HepG2 (cell line): Measurements from ENCODE around the gene BCAS1. TPM values are rescaled to one million over a fixed set of nuclear protein-coding genes. Genes with fewer than 3 reads are reported as not detected.

ENCODE experiments used
- MAZ ChIP-seq, 2 experiments: sonication (generic) in 1 of 2; formaldehyde crosslinking in 1 of 2; IDR thresholded peaks; 2 replicates each; pipeline versions ENCODE4 v1.5.0 to v1.6.1; 2012 to 2020; ENCODE audit warnings: low read depth in 2 of 2, mild to moderate bottlenecking in 2 of 2, borderline replicate concordance in 1 of 2, improper control_type of control experiment in 1 of 2, low read length in 1 of 2, missing genetic modification reagents in 1 of 2, moderate library complexity in 1 of 2
- MIER2 ChIP-seq: IDR thresholded peaks from 2 replicates; pipeline ENCODE4 v1.6.1; 2016; ENCODE audit warnings: missing biosample characterization, missing genetic modification reagents
- SNAPC2 ChIP-seq: sonication (generic); formaldehyde crosslinking; IDR thresholded peaks from 2 replicates; pipeline ENCODE4 v1.8.1; 2022; ENCODE audit warnings: mild to moderate bottlenecking, missing genetic modification reagents
- TCF7L2 ChIP-seq: IDR thresholded peaks from 2 replicates; pipeline ENCODE4 v1.6.1; 2011; ENCODE audit warnings: mild to moderate bottlenecking, low read depth, low read length, moderate library complexity
- TEAD3 ChIP-seq: optimal IDR thresholded peaks from 2 replicates; pipeline ENCODE3; 2016; ENCODE audit warnings: borderline replicate concordance
- TMF1 ChIP-seq: sonication (generic); formaldehyde crosslinking; IDR thresholded peaks from 2 replicates; pipeline ENCODE4 v1.8.1; 2022; ENCODE audit warnings: low read depth, missing genetic modification reagents
- ZNF274 ChIP-seq: sonication (generic); formaldehyde crosslinking; IDR thresholded peaks from 2 replicates; pipeline ENCODE4 v1.5.1; 2020; ENCODE audit warnings: mild to moderate bottlenecking, missing genetic modification reagents
- ZNF354B ChIP-seq: sonication (generic); formaldehyde crosslinking; IDR thresholded peaks from 2 replicates; pipeline ENCODE4 v1.8.0; 2022; ENCODE audit warnings: mild to moderate bottlenecking, missing genetic modification reagents
- polyA plus RNA-seq, 8 experiments: library from polyadenylated mRNA; depleted of rRNA in 3 of 8; stranded (reverse) in 7 of 8; unstranded in 1 of 8; fragments of >200 nt; fragmentation: Illumina TruSeq in 4 of 8; extraction: Trizol in 4 of 8; gene quantifications; 2 replicates each; pipeline versions ENCODE4 v1.2.1 to v1.2.3, GENCODE V29; 2011 to 2016; ENCODE audit warnings: low read depth in 4 of 8, missing spikeins in 1 of 8, mixed read lengths in 1 of 8; ENCODE audit not compliant: insufficient read depth in 1 of 8
- total RNA-seq, 5 experiments: library from RNA; depleted of rRNA; stranded (reverse); fragments of >200 nt; fragmentation: Illumina TruSeq; extraction: Trizol; gene quantifications; 2 replicates each; pipeline ENCODE4 v1.2.3, GENCODE V29; 2016; ENCODE audit warnings: low read depth in 1 of 5
- TF ChIP-seq, protein P1 (sequence below): sonication (generic); formaldehyde crosslinking; IDR thresholded peaks from 2 replicates; pipeline ENCODE4 v1.5.0; 2020; ENCODE audit warnings: mild to moderate bottlenecking, missing genetic modification reagents, borderline replicate concordance
- TF ChIP-seq, protein P2 (sequence below): IDR thresholded peaks from 2 replicates; pipeline ENCODE4 v1.6.1; 2016; ENCODE audit warnings: mild to moderate bottlenecking
- TF ChIP-seq, protein P3 (sequence below): sonication (generic); formaldehyde crosslinking; IDR thresholded peaks from 2 replicates; pipeline ENCODE4 v1.8.0; 2023; ENCODE audit warnings: mild to moderate bottlenecking, missing genetic modification reagents
- TF ChIP-seq, protein P4 (sequence below): sonication (generic); formaldehyde crosslinking; IDR thresholded peaks from 2 replicates; pipeline ENCODE4 v1.4.0; 2020; ENCODE audit warnings: missing genetic modification reagents
- TF ChIP-seq, protein P5 (sequence below): sonication (generic); formaldehyde crosslinking; IDR thresholded peaks from 2 replicates; pipeline ENCODE4 v1.4.0; 2020; ENCODE audit warnings: missing genetic modification reagents
- TF ChIP-seq, protein P6 (sequence below): IDR thresholded peaks from 2 replicates; pipeline ENCODE4 v1.6.1; 2016; ENCODE audit warnings: missing biosample characterization, missing genetic modification reagents, low read depth

Gene BCAS1
- total and polyA plus RNA-seq, 2 of the 13 experiments (the other 11 are each of a cell fraction or from before 2014, with no cell fraction given): 0.55 to 0.91 TPM

DNA sequence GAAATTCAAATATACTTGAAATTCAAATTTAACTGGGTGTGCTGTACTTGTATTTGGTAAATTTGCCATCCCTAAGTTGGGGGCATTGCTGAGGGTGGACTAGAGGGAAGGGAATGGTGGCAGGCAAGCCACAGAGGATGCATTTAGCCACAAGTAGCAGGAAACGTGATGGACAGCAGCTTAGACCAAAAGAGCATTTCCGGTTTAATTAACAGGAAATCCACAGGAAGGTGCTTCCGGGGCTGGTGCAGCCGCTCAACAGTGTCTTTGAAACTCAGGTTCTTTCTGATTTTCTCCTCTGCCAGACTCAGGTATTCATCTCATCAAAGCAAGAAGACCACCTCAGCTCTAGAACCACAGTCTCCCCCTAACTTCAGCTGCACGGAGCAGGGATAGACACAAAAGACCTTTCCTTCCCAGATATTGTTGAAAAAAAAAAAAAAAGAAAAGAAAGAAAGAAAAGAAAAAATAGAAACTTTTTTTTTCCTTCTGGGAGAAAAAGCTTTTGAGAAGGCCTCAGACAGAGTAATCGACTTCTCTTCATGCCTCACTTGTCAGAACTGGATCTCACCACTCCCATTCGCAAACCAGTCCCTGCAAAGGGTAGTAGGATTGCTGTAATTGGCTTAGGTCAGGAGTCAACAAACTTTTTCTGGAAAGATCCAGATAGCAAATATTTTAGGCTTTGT is 8.0 kb upstream of the BCAS1 start (continued):
- TF ChIP-seq, protein P1, sequence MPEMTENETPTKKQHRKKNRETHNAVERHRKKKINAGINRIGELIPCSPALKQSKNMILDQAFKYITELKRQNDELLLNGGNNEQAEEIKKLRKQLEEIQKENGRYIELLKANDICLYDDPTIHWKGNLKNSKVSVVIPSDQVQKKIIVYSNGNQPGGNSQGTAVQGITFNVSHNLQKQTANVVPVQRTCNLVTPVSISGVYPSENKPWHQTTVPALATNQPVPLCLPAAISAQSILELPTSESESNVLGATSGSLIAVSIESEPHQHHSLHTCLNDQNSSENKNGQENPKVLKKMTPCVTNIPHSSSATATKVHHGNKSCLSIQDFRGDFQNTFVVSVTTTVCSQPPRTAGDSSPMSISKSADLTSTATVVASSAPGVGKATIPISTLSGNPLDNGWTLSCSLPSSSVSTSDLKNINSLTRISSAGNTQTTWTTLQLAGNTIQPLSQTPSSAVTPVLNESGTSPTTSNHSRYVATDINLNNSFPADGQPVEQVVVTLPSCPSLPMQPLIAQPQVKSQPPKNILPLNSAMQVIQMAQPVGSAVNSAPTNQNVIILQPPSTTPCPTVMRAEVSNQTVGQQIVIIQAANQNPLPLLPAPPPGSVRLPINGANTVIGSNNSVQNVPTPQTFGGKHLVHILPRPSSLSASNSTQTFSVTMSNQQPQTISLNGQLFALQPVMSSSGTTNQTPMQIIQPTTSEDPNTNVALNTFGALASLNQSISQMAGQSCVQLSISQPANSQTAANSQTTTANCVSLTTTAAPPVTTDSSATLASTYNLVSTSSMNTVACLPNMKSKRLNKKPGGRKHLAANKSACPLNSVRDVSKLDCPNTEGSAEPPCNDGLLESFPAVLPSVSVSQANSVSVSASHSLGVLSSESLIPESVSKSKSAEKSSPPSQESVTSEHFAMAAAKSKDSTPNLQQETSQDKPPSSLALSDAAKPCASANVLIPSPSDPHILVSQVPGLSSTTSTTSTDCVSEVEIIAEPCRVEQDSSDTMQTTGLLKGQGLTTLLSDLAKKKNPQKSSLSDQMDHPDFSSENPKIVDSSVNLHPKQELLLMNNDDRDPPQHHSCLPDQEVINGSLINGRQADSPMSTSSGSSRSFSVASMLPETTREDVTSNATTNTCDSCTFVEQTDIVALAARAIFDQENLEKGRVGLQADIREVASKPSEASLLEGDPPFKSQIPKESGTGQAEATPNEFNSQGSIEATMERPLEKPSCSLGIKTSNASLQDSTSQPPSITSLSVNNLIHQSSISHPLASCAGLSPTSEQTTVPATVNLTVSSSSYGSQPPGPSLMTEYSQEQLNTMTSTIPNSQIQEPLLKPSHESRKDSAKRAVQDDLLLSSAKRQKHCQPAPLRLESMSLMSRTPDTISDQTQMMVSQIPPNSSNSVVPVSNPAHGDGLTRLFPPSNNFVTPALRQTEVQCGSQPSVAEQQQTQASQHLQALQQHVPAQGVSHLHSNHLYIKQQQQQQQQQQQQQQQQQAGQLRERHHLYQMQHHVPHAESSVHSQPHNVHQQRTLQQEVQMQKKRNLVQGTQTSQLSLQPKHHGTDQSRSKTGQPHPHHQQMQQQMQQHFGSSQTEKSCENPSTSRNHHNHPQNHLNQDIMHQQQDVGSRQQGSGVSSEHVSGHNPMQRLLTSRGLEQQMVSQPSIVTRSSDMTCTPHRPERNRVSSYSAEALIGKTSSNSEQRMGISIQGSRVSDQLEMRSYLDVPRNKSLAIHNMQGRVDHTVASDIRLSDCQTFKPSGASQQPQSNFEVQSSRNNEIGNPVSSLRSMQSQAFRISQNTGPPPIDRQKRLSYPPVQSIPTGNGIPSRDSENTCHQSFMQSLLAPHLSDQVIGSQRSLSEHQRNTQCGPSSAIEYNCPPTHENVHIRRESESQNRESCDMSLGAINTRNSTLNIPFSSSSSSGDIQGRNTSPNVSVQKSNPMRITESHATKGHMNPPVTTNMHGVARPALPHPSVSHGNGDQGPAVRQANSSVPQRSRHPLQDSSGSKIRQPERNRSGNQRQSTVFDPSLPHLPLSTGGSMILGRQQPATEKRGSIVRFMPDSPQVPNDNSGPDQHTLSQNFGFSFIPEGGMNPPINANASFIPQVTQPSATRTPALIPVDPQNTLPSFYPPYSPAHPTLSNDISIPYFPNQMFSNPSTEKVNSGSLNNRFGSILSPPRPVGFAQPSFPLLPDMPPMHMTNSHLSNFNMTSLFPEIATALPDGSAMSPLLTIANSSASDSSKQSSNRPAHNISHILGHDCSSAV: no peak
- TF ChIP-seq, protein P2, sequence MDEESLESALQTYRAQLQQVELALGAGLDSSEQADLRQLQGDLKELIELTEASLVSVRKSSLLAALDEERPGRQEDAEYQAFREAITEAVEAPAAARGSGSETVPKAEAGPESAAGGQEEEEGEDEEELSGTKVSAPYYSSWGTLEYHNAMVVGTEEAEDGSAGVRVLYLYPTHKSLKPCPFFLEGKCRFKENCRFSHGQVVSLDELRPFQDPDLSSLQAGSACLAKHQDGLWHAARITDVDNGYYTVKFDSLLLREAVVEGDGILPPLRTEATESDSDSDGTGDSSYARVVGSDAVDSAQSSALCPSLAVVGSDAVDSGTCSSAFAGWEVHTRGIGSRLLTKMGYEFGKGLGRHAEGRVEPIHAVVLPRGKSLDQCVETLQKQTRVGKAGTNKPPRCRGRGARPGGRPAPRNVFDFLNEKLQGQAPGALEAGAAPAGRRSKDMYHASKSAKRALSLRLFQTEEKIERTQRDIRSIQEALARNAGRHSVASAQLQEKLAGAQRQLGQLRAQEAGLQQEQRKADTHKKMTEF: 0 out of 2 replicates have a peak, but pooled peaks have one; percentile 12
- TF ChIP-seq, protein P3, sequence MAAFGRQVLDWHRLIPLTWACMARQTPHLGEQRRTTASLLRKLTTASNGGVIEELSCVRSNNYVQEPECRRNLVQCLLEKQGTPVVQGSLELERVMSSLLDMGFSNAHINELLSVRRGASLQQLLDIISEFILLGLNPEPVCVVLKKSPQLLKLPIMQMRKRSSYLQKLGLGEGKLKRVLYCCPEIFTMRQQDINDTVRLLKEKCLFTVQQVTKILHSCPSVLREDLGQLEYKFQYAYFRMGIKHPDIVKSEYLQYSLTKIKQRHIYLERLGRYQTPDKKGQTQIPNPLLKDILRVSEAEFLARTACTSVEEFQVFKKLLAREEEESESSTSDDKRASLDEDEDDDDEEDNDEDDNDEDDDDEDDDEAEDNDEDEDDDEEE (CRISPR knock-in tag): 0 out of 2 replicates have a peak, but pooled peaks have one; percentile 30
- TF ChIP-seq, protein P4, sequence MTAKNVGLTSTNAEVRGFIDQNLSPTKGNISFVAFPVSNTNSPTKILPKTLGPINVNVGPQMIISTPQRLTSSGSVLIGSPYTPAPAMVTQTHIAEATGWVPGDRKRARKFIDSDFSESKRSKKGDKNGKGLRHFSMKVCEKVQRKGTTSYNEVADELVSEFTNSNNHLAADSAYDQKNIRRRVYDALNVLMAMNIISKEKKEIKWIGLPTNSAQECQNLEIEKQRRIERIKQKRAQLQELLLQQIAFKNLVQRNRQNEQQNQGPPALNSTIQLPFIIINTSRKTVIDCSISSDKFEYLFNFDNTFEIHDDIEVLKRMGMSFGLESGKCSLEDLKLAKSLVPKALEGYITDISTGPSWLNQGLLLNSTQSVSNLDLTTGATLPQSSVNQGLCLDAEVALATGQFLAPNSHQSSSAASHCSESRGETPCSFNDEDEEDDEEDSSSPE (CRISPR knock-in tag): no peak
- TF ChIP-seq, protein P5, sequence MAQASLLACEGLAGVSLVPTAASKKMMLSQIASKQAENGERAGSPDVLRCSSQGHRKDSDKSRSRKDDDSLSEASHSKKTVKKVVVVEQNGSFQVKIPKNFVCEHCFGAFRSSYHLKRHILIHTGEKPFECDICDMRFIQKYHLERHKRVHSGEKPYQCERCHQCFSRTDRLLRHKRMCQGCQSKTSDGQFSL: no peak
- TF ChIP-seq, protein P6, sequence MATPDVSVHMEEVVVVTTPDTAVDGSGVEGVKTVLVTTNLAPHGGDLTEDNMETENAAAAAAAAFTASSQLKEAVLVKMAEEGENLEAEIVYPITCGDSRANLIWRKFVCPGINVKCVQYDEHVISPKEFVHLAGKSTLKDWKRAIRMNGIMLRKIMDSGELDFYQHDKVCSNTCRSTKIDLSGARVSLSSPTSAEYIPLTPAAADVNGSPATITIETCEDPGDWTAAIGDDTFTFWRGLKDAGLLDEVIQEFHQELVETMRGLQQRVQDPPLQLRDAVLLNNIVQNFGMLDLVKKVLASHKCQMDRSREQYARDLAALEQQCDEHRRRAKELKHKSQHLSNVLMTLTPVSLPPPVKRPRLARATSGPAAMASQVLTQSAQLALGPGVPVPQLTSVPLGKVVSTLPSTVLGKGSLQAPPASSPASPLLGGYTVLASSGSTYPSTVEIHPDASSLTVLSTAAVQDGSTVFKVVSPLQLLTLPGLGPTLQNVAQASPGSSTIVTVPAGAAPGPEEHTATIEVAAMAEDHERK (CRISPR knock-in tag): no peak
- TF ChIP-seq TEAD3 (peak; percentile 22), TMF1 (CRISPR knock-in tag) (no peak), MAZ (IDR thresholded peaks at IDR 0.05; ENCODE audit: borderline replicate concordance, low read depth, low read length) (no peak), MAZ (CRISPR knock-in tag; IDR thresholded peaks at IDR 0.05; ENCODE audit: low read depth) (no peak), SNAPC2 (CRISPR knock-in tag) (no peak), ZNF354B (no peak), TCF7L2 (no peak), ZNF274 (CRISPR knock-in tag) (no peak), MIER2 (0 out of 2 replicates have a peak, but pooled peaks have one; percentile 45)
